K562 (cell line): ENCODE data around the gene EGFR.

Source experiments
- ARID2 ChIP-seq: fragments of 450-650 bp; IDR thresholded peaks from 2 replicates; pipeline ENCODE4 v1.6.1; 2017; ENCODE audit warnings: antibody characterized with exemption, mild to moderate bottlenecking
- ATF1 ChIP-seq, 2 experiments: fragments of 450-650 bp in 1 of 2; IDR thresholded peaks; 2 replicates each; pipeline ENCODE4 v1.6.1; 2016; ENCODE audit warnings: missing compliant biosample characterization in 1 of 2, missing genetic modification characterization in 1 of 2
- BRD4 ChIP-seq: fragments of 200-600 bp; sonication (generic); IDR thresholded peaks from 2 replicates; pipeline ENCODE4 v1.6.1; 2017; ENCODE audit warnings: inconsistent platforms
- CBFB ChIP-seq: sonication (generic); formaldehyde crosslinking; IDR thresholded peaks from 2 replicates; pipeline ENCODE4 v1.4.0; 2020; ENCODE audit warnings: mild to moderate bottlenecking, missing genetic modification reagents
- CHCHD3 ChIP-seq: fragments of 250-450 bp; sonication (Bioruptor Pico); IDR thresholded peaks from 2 replicates; pipeline ENCODE4 v2.1.2; 2022; ENCODE audit warnings: mild to moderate bottlenecking
- FOXJ3 ChIP-seq: sonication (generic); formaldehyde crosslinking; IDR thresholded peaks from 2 replicates; pipeline ENCODE4 v1.4.0; 2020; ENCODE audit warnings: mild to moderate bottlenecking, missing genetic modification reagents
- FOXP1 ChIP-seq: sonication (generic); formaldehyde crosslinking; IDR thresholded peaks from 2 replicates; pipeline ENCODE4 v1.8.0; 2022; ENCODE audit warnings: mild to moderate bottlenecking, missing genetic modification reagents
- HMGN3 ChIP-seq: IDR thresholded peaks from 2 replicates; pipeline ENCODE4 v1.6.1; 2011; ENCODE audit warnings: borderline replicate concordance, low read depth, mild to moderate bottlenecking, mixed read lengths, low read length; ENCODE audit not compliant: insufficient read length; ENCODE audit errors: extremely low read depth
- JUND ChIP-seq, 2 experiments: IDR thresholded peaks; 2 replicates in 1 of 2; 3 replicates in 1 of 2; pipeline ENCODE4 v1.6.1; 2011; ENCODE audit warnings: borderline replicate concordance in 2 of 2, low read depth in 2 of 2, low read length in 2 of 2, improper control_type of control experiment in 1 of 2, missing biosample characterization in 1 of 2, missing genetic modification characterization in 1 of 2, missing genetic modification reagents in 1 of 2
- NONO ChIP-seq, 2 experiments: fragments of 200-400 bp in 1 of 2; fragments of 450-650 bp in 1 of 2; formaldehyde crosslinking in 1 of 2; IDR thresholded peaks; 2 replicates each; pipeline ENCODE4 v1.6.1; 2017; ENCODE audit warnings: low read depth in 2 of 2, mild to moderate bottlenecking in 2 of 2, moderate library complexity in 2 of 2, low read length in 1 of 2
- SIX5 ChIP-seq, 2 experiments: IDR thresholded peaks; 2 replicates each; pipeline ENCODE4 v1.6.1; 2011; ENCODE audit warnings: low read length in 2 of 2, borderline replicate concordance in 1 of 2, low read depth in 1 of 2, mild to moderate bottlenecking in 1 of 2, moderate library complexity in 1 of 2; ENCODE audit not compliant: insufficient read depth in 1 of 2
- SMARCC2 ChIP-seq: fragments of 450-650 bp; IDR thresholded peaks from 2 replicates; pipeline ENCODE4 v1.6.1; 2017; ENCODE audit warnings: antibody characterized with exemption, moderate library complexity, mild to moderate bottlenecking, low read depth
- ZBTB7A ChIP-seq: IDR thresholded peaks from 2 replicates; pipeline ENCODE4 v1.6.1; 2011; ENCODE audit warnings: low read depth, mild to moderate bottlenecking, low read length, moderate library complexity, borderline replicate concordance; ENCODE audit not compliant: control insufficient read depth
- TF ChIP-seq, protein P1 (sequence below): conservative IDR thresholded peaks from 2 replicates; pipeline ENCODE4 v1.6.1; 2011; ENCODE audit warnings: low read depth, mild to moderate bottlenecking, low read length; ENCODE audit not compliant: control insufficient read depth

DNA sequence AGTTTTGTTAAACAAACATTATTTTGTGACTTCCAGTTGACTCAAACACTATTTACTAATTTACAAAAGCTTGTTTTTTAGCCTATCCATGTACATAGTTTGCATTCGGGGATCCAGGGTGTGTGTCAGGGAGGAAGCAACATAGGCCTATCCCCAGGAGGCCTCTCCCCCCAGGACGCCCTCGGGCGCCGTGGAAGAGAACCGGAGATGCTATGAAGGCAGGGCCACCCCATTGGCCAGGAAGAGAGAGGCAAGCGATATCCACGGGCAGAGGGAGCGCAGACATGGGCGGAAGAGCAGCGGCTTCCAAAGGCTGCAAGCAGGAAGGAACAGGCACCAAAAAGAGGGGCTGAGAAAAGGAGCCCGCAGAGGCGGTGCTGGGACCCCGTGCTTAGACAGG, 38.3 kb upstream of the EGFR start:
- TF ChIP-seq SMARCC2 (no peak), CBFB (CRISPR knock-in tag) (no peak), ARID2 (no peak), HMGN3 (no peak), NONO (IDR thresholded peaks at IDR 0.05; ENCODE audit: low read depth in 2 of 2, low read length in 1 of 2) (no peak), JUND (IDR thresholded peaks at IDR 0.05; ENCODE audit: borderline replicate concordance, low read depth, low read length) (no peak), JUND (tag; IDR thresholded peaks at IDR 0.05; ENCODE audit: borderline replicate concordance, low read depth, low read length) (no peak), BRD4 (no peak), SIX5 (IDR thresholded peaks at IDR 0.05; ENCODE audit: borderline replicate concordance in 1 of 2, insufficient read depth in 1 of 2, low read depth in 1 of 2, low read length in 2 of 2) (no peak), FOXJ3 (CRISPR knock-in tag) (no peak), ZBTB7A (no peak), ATF1 (CRISPR knock-in tag; IDR thresholded peaks at IDR 0.05) (no peak), ATF1 (tag; IDR thresholded peaks at IDR 0.05) (no peak), FOXP1 (CRISPR knock-in tag) (no peak), CHCHD3 (CRISPR knock-in tag) (no peak)
- TF ChIP-seq, protein P1, sequence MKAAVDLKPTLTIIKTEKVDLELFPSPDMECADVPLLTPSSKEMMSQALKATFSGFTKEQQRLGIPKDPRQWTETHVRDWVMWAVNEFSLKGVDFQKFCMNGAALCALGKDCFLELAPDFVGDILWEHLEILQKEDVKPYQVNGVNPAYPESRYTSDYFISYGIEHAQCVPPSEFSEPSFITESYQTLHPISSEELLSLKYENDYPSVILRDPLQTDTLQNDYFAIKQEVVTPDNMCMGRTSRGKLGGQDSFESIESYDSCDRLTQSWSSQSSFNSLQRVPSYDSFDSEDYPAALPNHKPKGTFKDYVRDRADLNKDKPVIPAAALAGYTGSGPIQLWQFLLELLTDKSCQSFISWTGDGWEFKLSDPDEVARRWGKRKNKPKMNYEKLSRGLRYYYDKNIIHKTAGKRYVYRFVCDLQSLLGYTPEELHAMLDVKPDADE: no peak
